Right hindlimb (tissue), 1 donor: ENCODE results near the gene GMEB1.

Experiments
- DNase-seq: peaks from one replicate; pipeline ENCODE4 v3.0.0-alpha.2; 2018

The GMEB1 gene

GRCh38 chr1:28755701-28756100, 87.1 kb downstream of the GMEB1 start:
- DNase-seq, result no peak

DNA sequence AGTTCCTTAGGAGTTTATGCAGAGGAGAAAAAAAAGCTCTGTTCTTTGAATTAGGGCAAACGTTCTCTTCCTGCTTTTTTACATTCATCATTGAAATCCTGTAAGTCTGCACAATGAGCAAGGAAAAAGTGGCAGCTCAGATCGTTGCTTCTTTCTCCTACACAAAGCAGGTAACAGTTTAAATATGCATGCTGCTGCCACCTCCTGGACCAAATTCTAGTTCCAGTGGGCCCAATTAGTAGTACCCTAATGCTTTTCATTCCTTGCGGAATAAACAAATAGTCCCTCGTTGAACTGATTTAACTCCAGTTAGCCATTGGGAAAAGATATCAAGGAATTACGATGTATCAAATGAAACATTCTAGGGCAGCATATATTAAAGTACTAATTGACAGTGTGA, 88.3 kb downstream of the GMEB1 start:
- DNase-seq, result no peak

GRCh38 chr1:28758420-28758819, 89.8 kb downstream of the GMEB1 start:
- DNase-seq, result no peak

GRCh38 chr1:28759257-28759656, 90.7 kb downstream of the GMEB1 start:
- DNase-seq, result no peak

DNA sequence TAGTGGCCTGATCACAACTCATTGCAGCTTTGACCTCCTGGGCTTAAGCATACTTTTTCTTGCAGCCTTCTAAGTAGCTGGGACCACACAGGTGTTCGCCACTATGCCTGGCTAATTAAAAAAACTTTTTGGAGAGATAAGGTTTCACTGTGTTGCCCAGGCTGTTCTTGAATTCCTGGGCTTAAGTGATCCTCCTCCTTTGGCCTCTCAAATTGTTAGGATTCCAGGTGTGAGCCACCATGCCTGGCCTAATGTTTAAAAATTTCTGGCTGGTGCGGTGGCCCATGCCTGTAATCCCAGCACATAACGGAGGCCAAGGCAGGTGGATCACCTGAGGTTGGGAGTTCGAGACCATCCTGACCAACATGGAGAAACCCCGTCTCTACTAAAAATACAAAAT, 92.6 kb downstream of the GMEB1 start:
- no peak for DNase-seq

- DNase-seq, result no peak
Observed at GRCh38 chr1:28766532-28767183, 98.1 kb downstream of the GMEB1 start.
